Measurements from ENCODE around the gene WDR33.

WDR33 gene

GRCh38 chr2:127661072-127661649, 149.8 kb downstream of the WDR33 start:
- no peak for DNase-seq (ENCODE audit: extremely low read depth, low read depth)

GRCh38 chr2:127660291-127660578, 150.7 kb downstream of the WDR33 start:
- DNase-seq (ENCODE audit: extremely low read depth, low read depth) = no peak
- TF ChIP-seq CTCF (IDR thresholded peaks at IDR 0.05; ENCODE audit: low read depth, low read length) = no peak

More at GRCh38 chr2:127661072-127661649, 149.8 kb downstream of the WDR33 start:
- TF ChIP-seq CTCF (IDR thresholded peaks at IDR 0.05; ENCODE audit: low read depth, low read length) = no peak

GRCh38 chr2:127659408-127660290, 151.3 kb downstream of the WDR33 start:
- TF ChIP-seq CTCF (IDR thresholded peaks at IDR 0.05; ENCODE audit: low read depth, low read length) = no peak
- no peak for DNase-seq (ENCODE audit: extremely low read depth, low read depth)

- TF ChIP-seq CTCF (IDR thresholded peaks at IDR 0.05; ENCODE audit: low read depth, low read length) = no peak
- DNase-seq (ENCODE audit: extremely low read depth, low read depth) = no peak
Observed at GRCh38 chr2:127658641-127659407, 152.1 kb downstream of the WDR33 start.

- no peak for TF ChIP-seq CTCF (IDR thresholded peaks at IDR 0.05; ENCODE audit: low read depth, low read length)
- DNase-seq (ENCODE audit: extremely low read depth, low read depth) = no peak
Observed at GRCh38 chr2:127658146-127658545, 152.8 kb downstream of the WDR33 start.

- no peak for TF ChIP-seq CTCF (IDR thresholded peaks at IDR 0.05; ENCODE audit: low read depth, low read length)
- no peak for DNase-seq (ENCODE audit: extremely low read depth, low read depth)
Observed at GRCh38 chr2:127657232-127657595, 153.8 kb downstream of the WDR33 start.

All from AG09319 (cell line).